Measurements from ENCODE around the gene TXNDC12. TPM values are rescaled to one million over a fixed set of nuclear protein-coding genes. Genes with fewer than 3 reads are reported as not detected.
A peak's percentile ranks its signal among the peaks of the same experiment; 100 is the strongest.

Gene TXNDC12
- total RNA-seq, 2 donors from 2014 or later, result 51.7 to 68.1 TPM

GRCh38 chr1:52003877-52004276 lies 51.1 kb downstream of the TXNDC12 start:
- H3K27ac ChIP-seq, result no peak overlapping the region
- no peaks in the 10 kb centered on the region for H3K9me3 ChIP-seq
- no peaks in the 10 kb centered on the region for H3K4me1 ChIP-seq
- TF ChIP-seq CTCF (IDR thresholded peaks at IDR 0.05), result no peak
- intact Hi-C loops (cut with DNase I), result loop anchor here (2.0 kb wide), 1 partner anchor 107 kb away; no protein-coding TSS in a partner anchor
- H3K9ac ChIP-seq (ENCODE audit: low read depth in 2 of 2, low read length in 2 of 2), result no peak overlapping the region
- H3K4me3 ChIP-seq, result no peak overlapping the region
- no peaks in the 10 kb centered on the region for H3K36me3 ChIP-seq
- DNase-seq, result no peak
- no peaks in the 10 kb centered on the region for H3K27me3 ChIP-seq

DNA sequence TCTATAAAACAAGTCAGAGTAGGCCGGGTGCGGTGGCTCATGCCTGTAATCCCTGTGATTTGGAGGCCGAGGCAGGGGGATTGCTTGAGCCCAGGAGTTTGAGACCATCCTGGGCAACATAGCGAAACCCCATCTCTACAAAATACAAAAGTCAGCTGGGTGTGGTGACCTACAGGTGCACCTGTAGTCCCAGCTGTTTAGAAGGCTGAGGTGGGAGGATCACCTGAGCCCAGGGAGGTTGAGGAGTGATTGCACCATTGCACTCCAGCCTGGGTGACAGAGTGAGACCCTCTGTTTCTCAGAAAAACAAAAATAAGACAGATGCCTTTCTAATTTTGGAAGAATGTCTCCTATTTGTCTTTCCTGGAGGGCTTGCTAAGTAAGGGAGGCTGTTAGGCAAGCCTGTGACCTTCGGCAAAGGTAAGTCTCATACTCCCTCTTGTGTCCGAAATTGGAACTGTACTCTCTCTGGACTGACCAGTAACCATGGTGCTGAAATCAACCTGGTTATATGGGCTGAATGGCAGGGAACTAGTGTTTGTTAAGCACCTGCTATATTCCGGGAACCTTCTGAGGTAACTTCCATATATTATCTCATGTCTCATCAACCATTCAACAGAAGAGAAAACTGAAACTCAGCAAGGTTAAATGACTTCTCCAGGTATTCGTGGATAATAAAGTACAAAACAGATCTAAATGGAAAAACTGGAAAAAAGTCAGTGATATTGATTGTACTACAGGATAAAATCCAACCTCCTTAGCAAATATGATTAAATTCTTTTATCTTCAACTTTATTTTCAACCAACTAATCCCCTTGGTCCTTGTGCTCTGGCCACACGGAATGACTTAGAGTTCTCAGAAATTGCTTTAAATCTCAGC lies 52.7 kb downstream of the TXNDC12 start:
- H3K4me3 ChIP-seq, result no peak overlapping the region
- H3K36me3 ChIP-seq, result no peaks in the 10 kb centered on the region
- no peaks in the 10 kb centered on the region for H3K4me1 ChIP-seq
- H3K9me3 ChIP-seq, result no peaks in the 10 kb centered on the region
- intact Hi-C loops (cut with DNase I), result loop anchor here (2.0 kb wide), 1 partner anchor 105 kb away; no protein-coding TSS in a partner anchor
- H3K27ac ChIP-seq, result no peak overlapping the region
- no peak overlapping the region for H3K9ac ChIP-seq (ENCODE audit: low read depth in 2 of 2, low read length in 2 of 2)
- TF ChIP-seq CTCF (IDR thresholded peaks at IDR 0.05), result peak; percentile 89
- H3K27me3 ChIP-seq, result no peaks in the 10 kb centered on the region
- peak; percentile 82 for DNase-seq

DNA sequence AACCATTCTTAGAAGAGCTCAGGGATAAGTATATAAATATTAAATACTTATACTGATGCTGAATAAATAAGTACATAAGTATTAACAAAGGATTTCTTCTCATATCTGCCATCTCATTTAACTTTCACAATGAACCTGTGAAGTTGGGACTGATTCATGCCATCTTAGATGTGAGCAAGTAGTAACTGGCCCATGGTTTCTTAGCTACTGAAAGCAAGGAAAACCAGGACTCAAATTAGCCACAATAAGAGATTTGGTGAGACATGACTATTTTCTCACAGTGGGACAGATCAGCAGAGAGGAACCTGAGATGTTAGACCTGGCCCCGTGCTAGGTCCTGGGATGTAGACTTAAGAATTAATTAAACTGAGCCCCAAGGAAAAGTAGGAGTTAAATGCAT lies 56.3 kb downstream of the TXNDC12 start:
- Histone ChIP-seq H3K27me3 (no peaks in the 10 kb centered on the region), H3K9me3 (no peaks in the 10 kb centered on the region), H3K9ac (ENCODE audit: low read depth in 2 of 2, low read length in 2 of 2) (no peak overlapping the region), H3K27ac (no peak overlapping the region), H3K4me3 (no peak overlapping the region), H3K4me1 (no peaks in the 10 kb centered on the region), H3K36me3 (no peaks in the 10 kb centered on the region)
- no peak for TF ChIP-seq CTCF (IDR thresholded peaks at IDR 0.05)
- DNase-seq, result no peak
- intact Hi-C loops (cut with DNase I), result no loop called here

GRCh38 chr1:51997974-51998382 lies 57.0 kb downstream of the TXNDC12 start:
- no peak for TF ChIP-seq CTCF (IDR thresholded peaks at IDR 0.05)
- H3K9me3 ChIP-seq, result no peaks in the 10 kb centered on the region
- H3K9ac ChIP-seq (ENCODE audit: low read depth in 2 of 2, low read length in 2 of 2), result no peak overlapping the region
- intact Hi-C loops (cut with DNase I), result no loop called here
- H3K27ac ChIP-seq, result no peak overlapping the region
- H3K36me3 ChIP-seq, result no peaks in the 10 kb centered on the region
- H3K4me3 ChIP-seq, result no peak overlapping the region
- no peaks in the 10 kb centered on the region for H3K4me1 ChIP-seq
- H3K27me3 ChIP-seq, result no peaks in the 10 kb centered on the region
- DNase-seq, result no peak

DNA sequence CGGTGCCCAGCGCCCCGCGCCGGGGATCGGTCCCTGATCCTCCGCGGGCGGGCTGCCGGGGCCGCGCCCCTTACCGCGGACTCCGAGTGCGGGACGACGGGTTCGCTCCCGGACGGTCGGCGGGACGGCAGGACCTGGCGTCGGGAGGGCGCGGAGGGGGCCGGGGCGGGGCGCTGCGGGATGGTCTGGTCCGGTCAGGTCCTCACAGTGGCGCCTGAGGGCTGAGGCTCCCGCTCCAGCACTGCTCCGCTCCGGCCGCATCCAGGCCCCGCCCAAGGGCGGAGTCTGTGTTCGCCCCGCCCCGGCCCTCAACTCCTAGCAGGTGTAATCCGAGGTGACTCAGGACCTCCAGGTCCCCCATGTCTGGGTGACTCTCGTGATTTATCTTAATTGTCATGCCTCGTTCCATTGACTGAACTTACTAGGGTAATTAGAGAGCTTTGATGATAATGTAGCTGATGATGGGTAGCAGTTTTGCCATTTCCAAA lies 64.5 kb downstream of the TXNDC12 start, which contains the start of gene RAB3B:
RAB3B (minus strand) TSS at position 223 of the 488 bp plus-strand sequence. CDS start 13,583 bp downstream, outside the sequence.
- H3K9me3 ChIP-seq, result no peaks in the 10 kb centered on the region
- H3K27ac ChIP-seq, result no peak within 1 kb of the TSS
- H3K4me1 ChIP-seq, result no peaks in the 10 kb centered on the region
- peak; percentile 81 for DNase-seq
- intact Hi-C loops (cut with DNase I), result no loop called here
- no peak within 1 kb of the TSS for H3K9ac ChIP-seq (ENCODE audit: low read depth in 2 of 2, low read length in 2 of 2)
- no peak for TF ChIP-seq CTCF (IDR thresholded peaks at IDR 0.05)
- peak within 1 kb of the TSS; percentile 44 for H3K4me3 ChIP-seq
- peaks cover 8% of the 10 kb centered on the region for H3K27me3 ChIP-seq
- H3K36me3 ChIP-seq, result no peaks in the 10 kb centered on the region
